HG03520 (cell line): ENCODE data around the gene CNKSR2.
"Not testable (repeated sequence)": the region's sequence is repeated elsewhere in the genome, so short reads cannot be mapped to it uniquely, and the experiment has no call there.

ENCODE experiments used
- ATAC-seq: cut with Tn5 transposase; IDR thresholded peaks from one replicate; pipeline ENCODE4 v1.9.1; 2021; ENCODE audit warnings: mild to moderate bottlenecking, moderate library complexity; ENCODE audit not compliant: unreplicated experiment

The CNKSR2 gene

GRCh38 chrX:21438792-21439191 is 64.6 kb downstream of the CNKSR2 start:
- peak; percentile 99 for ATAC-seq

GRCh38 chrX:21440911-21441310 is 66.7 kb downstream of the CNKSR2 start:
- no peak for ATAC-seq

- no peak for ATAC-seq
These were observed 83.5 kb downstream of the CNKSR2 start for GRCh38 chrX:21457718-21458117.

- no peak for ATAC-seq
These were observed 94.9 kb downstream of the CNKSR2 start for GRCh38 chrX:21469071-21469470.

- no peak for ATAC-seq
These were observed 102.7 kb downstream of the CNKSR2 start for GRCh38 chrX:21476909-21477308.

GRCh38 chrX:21479695-21480270 is 105.6 kb downstream of the CNKSR2 start:
- ATAC-seq, result peak; percentile 90

- ATAC-seq, result no peak
These were observed 107.5 kb downstream of the CNKSR2 start for GRCh38 chrX:21481761-21482160.

- ATAC-seq, result not testable (repeated sequence)
These were observed 109.8 kb downstream of the CNKSR2 start for GRCh38 chrX:21484051-21484450.

GRCh38 chrX:21487832-21488231 is 113.6 kb downstream of the CNKSR2 start:
- no peak for ATAC-seq

- no peak for ATAC-seq
These were observed 116.1 kb downstream of the CNKSR2 start for GRCh38 chrX:21490341-21490740.

- ATAC-seq, result no peak
These were observed 119.1 kb downstream of the CNKSR2 start for GRCh38 chrX:21493226-21493830.

GRCh38 chrX:21503593-21503992 is 129.4 kb downstream of the CNKSR2 start:
- peak; percentile 90 for ATAC-seq

- ATAC-seq, result no peak
These were observed 135.7 kb downstream of the CNKSR2 start for GRCh38 chrX:21509912-21510311.

- no peak for ATAC-seq
These were observed 149.8 kb downstream of the CNKSR2 start for GRCh38 chrX:21524008-21524407.

GRCh38 chrX:21528076-21528475 is 153.9 kb downstream of the CNKSR2 start:
- ATAC-seq, result no peak

- ATAC-seq, result no peak
These were observed 155.6 kb downstream of the CNKSR2 start for GRCh38 chrX:21529771-21530170.

- ATAC-seq, result not testable (repeated sequence)
These were observed 170.4 kb downstream of the CNKSR2 start for GRCh38 chrX:21544642-21545041.

- no peak for ATAC-seq
These were observed 185.2 kb downstream of the CNKSR2 start for GRCh38 chrX:21559417-21559816.

- ATAC-seq, result no peak
These were observed 190.8 kb downstream of the CNKSR2 start for GRCh38 chrX:21565025-21565424.

- ATAC-seq, result no peak
These were observed 200.6 kb downstream of the CNKSR2 start for GRCh38 chrX:21574793-21575192.

- no peak for ATAC-seq
These were observed 207.3 kb downstream of the CNKSR2 start for GRCh38 chrX:21581479-21581878.

- no peak for ATAC-seq
These were observed 211.8 kb downstream of the CNKSR2 start for GRCh38 chrX:21586001-21586400.
